H9 (cell line): ENCODE results near the gene CBLN3. TPM values are rescaled to one million over a fixed set of nuclear protein-coding genes. Genes with fewer than 3 reads are reported as not detected.

Experiments used
- DNase-seq: peaks from one replicate; pipeline ENCODE4 v3.0.0-alpha.2; 2017
- H2AFZ ChIP-seq: one replicate; pipeline ENCODE4 v1.6.1; 2013; ENCODE audit warnings: mild to moderate bottlenecking, low read length, control low read depth, moderate library complexity
- H2AK5ac ChIP-seq: 2 replicates; pipeline ENCODE4 v1.6.1; 2013; ENCODE audit warnings: low read length, control low read depth, mixed read lengths; ENCODE audit not compliant: insufficient read length
- H2BK120ac ChIP-seq: one replicate; pipeline ENCODE4 v1.6.1; 2013; ENCODE audit warnings: low read depth, mild to moderate bottlenecking, low read length, control low read depth, inconsistent platforms; ENCODE audit not compliant: poor library complexity, severe bottlenecking
- H2BK12ac ChIP-seq: 2 replicates; pipeline ENCODE4 v1.6.1; 2013; ENCODE audit warnings: low read length, control low read depth, mixed read lengths, low read depth; ENCODE audit not compliant: insufficient read length
- H2BK15ac ChIP-seq: 2 replicates; pipeline ENCODE4 v1.6.1; 2013; ENCODE audit warnings: low read depth, low read length, control low read depth
- H2BK20ac ChIP-seq: one replicate; pipeline ENCODE4 v1.6.1; 2013; ENCODE audit warnings: low read depth, mild to moderate bottlenecking, low read length, control low read depth, inconsistent platforms; ENCODE audit not compliant: poor library complexity, severe bottlenecking
- H2BK5ac ChIP-seq: 2 replicates; pipeline ENCODE4 v1.6.1; 2013; ENCODE audit warnings: low read length, control low read depth, mixed read lengths; ENCODE audit not compliant: insufficient read length
- H3K14ac ChIP-seq: 2 replicates; pipeline ENCODE4 v1.6.1; 2013; ENCODE audit warnings: low read length, control low read depth; ENCODE audit not compliant: insufficient read depth
- H3K18ac ChIP-seq: 2 replicates; pipeline ENCODE4 v1.6.1; 2013; ENCODE audit warnings: low read depth, mild to moderate bottlenecking, mixed read lengths, low read length, control low read depth; ENCODE audit not compliant: insufficient read length
- H3K23ac ChIP-seq: 2 replicates; pipeline ENCODE4 v1.6.1; 2013; ENCODE audit warnings: low read length, control low read depth, mixed read lengths, low read depth; ENCODE audit not compliant: insufficient read length
- H3K23me2 ChIP-seq: 2 replicates; pipeline ENCODE4 v1.6.1; 2013; ENCODE audit warnings: low read depth, mild to moderate bottlenecking, mixed read lengths, low read length, control low read depth; ENCODE audit not compliant: insufficient read length, poor library complexity, severe bottlenecking
- H3K27ac ChIP-seq: 2 replicates; pipeline ENCODE4 v1.5.1; 2013; ENCODE audit warnings: low read length, control low read depth, mixed read lengths, low read depth; ENCODE audit not compliant: insufficient read length
- H3K27me3 ChIP-seq: 2 replicates; pipeline ENCODE4 v1.6.1; 2013; ENCODE audit warnings: low read length, control low read depth, inconsistent platforms; ENCODE audit not compliant: insufficient read depth
- H3K4ac ChIP-seq: 2 replicates; pipeline ENCODE4 v1.6.1; 2013; ENCODE audit warnings: low read depth, mild to moderate bottlenecking, control low read depth, inconsistent platforms, low read length, moderate library complexity
- H3K4me1 ChIP-seq: 2 replicates; pipeline ENCODE4 v1.6.1; 2013; ENCODE audit warnings: low read length, control low read depth, inconsistent platforms; ENCODE audit not compliant: insufficient read depth
- H3K4me2 ChIP-seq: 2 replicates; pipeline ENCODE4 v1.6.1; 2013; ENCODE audit warnings: low read length, control low read depth, mixed read lengths; ENCODE audit not compliant: insufficient read length, insufficient read depth
- H3K56ac ChIP-seq: 2 replicates; pipeline ENCODE4 v1.6.1; 2013; ENCODE audit warnings: low read depth, mild to moderate bottlenecking, mixed read lengths, low read length, control low read depth; ENCODE audit not compliant: insufficient read length
- H3K79me1 ChIP-seq: 2 replicates; pipeline ENCODE4 v1.6.1; 2013; ENCODE audit warnings: low read depth, mild to moderate bottlenecking, moderate library complexity, low read length, control low read depth, inconsistent platforms; ENCODE audit not compliant: insufficient read depth, poor library complexity, severe bottlenecking
- H3K79me2 ChIP-seq: 2 replicates; pipeline ENCODE4 v1.6.1; 2013; ENCODE audit warnings: low read length, control low read depth, inconsistent platforms; ENCODE audit not compliant: insufficient read depth
- H3K9ac ChIP-seq: 2 replicates; pipeline ENCODE4 v1.6.1; 2013; ENCODE audit warnings: low read length, control low read depth, mixed read lengths; ENCODE audit not compliant: insufficient read length; ENCODE audit errors: extremely low read depth
- H3K9me3 ChIP-seq: one replicate; pipeline ENCODE4 v1.6.1; 2013; ENCODE audit warnings: low read depth, low read length, inconsistent platforms; ENCODE audit not compliant: control insufficient read depth
- H3T11ph ChIP-seq: one replicate; pipeline ENCODE4 v1.6.1; 2013; ENCODE audit warnings: mild to moderate bottlenecking, low read length, control low read depth, inconsistent platforms
- H4K20me1 ChIP-seq: one replicate; pipeline ENCODE4 v1.6.1; 2013; ENCODE audit not compliant: control insufficient read depth, insufficient read length, insufficient read depth
- H4K5ac ChIP-seq: 2 replicates; pipeline ENCODE4 v1.6.1; 2013; ENCODE audit warnings: low read depth, mild to moderate bottlenecking, mixed read lengths, low read length, control low read depth; ENCODE audit not compliant: insufficient read length
- H4K8ac ChIP-seq: replicated peaks from 2 replicates; pipeline ENCODE4 v1.6.1; 2013; ENCODE audit warnings: low read length, control low read depth, mixed read lengths, low read depth; ENCODE audit not compliant: insufficient read length
- H4K91ac ChIP-seq: 2 replicates; pipeline ENCODE4 v1.6.1; 2013; ENCODE audit warnings: low read depth, mild to moderate bottlenecking, moderate library complexity, mixed read lengths, low read length, control low read depth; ENCODE audit not compliant: insufficient read length
- H3K27ac Mint-ChIP-seq, 3 experiments: 2 replicates in 2 of 3; 3 replicates in 1 of 3; pipeline ENCODE4 v1.8.0; 2020 to 2021; ENCODE audit warnings: mixed read lengths in 3 of 3, mild to moderate bottlenecking in 1 of 3, moderate library complexity in 1 of 3
- H3K27me3 Mint-ChIP-seq: 2 replicates; pipeline ENCODE4 v1.8.0; 2021; ENCODE audit warnings: low read depth, mild to moderate bottlenecking, moderate library complexity, mixed read lengths
- H3K36me3 Mint-ChIP-seq, 3 experiments: 2 replicates in 2 of 3; 3 replicates in 1 of 3; pipeline ENCODE4 v1.8.0; 2020 to 2021; ENCODE audit warnings: low read depth in 3 of 3, mixed read lengths in 3 of 3; ENCODE audit not compliant: insufficient read depth in 1 of 3
- H3K4me1 Mint-ChIP-seq, 2 experiments: 2 replicates each; pipeline ENCODE4 v1.8.0; 2020; ENCODE audit warnings: mixed read lengths in 2 of 2
- H3K4me3 Mint-ChIP-seq, 2 experiments: 2 replicates in 1 of 2; 3 replicates in 1 of 2; pipeline ENCODE4 v1.8.0; 2020 to 2021; ENCODE audit warnings: mild to moderate bottlenecking in 2 of 2, mixed read lengths in 2 of 2, moderate library complexity in 1 of 2
- H3K9me3 Mint-ChIP-seq, 2 experiments: 2 replicates in 1 of 2; 3 replicates in 1 of 2; pipeline ENCODE4 v1.8.0; 2020; ENCODE audit warnings: mild to moderate bottlenecking in 2 of 2, mixed read lengths in 2 of 2, moderate library complexity in 1 of 2
- CTCF ChIP-seq: fragments of 200-600 bp; sonication (generic); conservative IDR thresholded peaks from 3 replicates; pipeline ENCODE4 v1.8.0; 2021; ENCODE audit warnings: antibody characterized with exemption, mild to moderate bottlenecking
- WGBS: extraction: QIAGEN DNeasy Blood & Tissue Kit; methylation state at CpG from one replicate; pipeline ENCODE4 v1.1.7; 2013; ENCODE audit warnings: missing lambda C conversion rate, low lambda C conversion rate, mixed read lengths; ENCODE audit not compliant: insufficient read length; ENCODE audit errors: extremely low coverage; 5-methylcytosine and 5-hydroxymethylcytosine counted together
- total RNA-seq: library from RNA; stranded (reverse); gene quantifications from 2 replicates; pipeline ENCODE4 v1.2.1, GENCODE V29; 2021

Gene CBLN3
- total RNA-seq, 1 experiment from 2014 or later = 0.39 TPM

- H3K4me3 Mint-ChIP-seq = no peak overlapping the region
- Histone ChIP-seq H3K18ac (no peak overlapping the region), H3K79me2 (no peaks in the 10 kb centered on the region; the same call in 1 of the 2 replicates)
Measured at GRCh38 chr14:24387009-24387345, 42.5 kb downstream of the CBLN3 start.

More at GRCh38 chr14:24387009-24387345, 42.5 kb downstream of the CBLN3 start:
- Histone ChIP-seq H4K20me1 (no peaks in the 10 kb centered on the region), H4K91ac (no peak overlapping the region), H3K23me2 (no peaks in the 10 kb centered on the region), H3K4me1 (no peaks in the 10 kb centered on the region), H2AK5ac (no peak overlapping the region), H3K56ac (no peak overlapping the region), H2AFZ (no peak overlapping the region), H3T11ph (no peak overlapping the region), H3K9me3 (no peaks in the 10 kb centered on the region), H3K4ac (no peak overlapping the region), H3K23ac (no peak overlapping the region), H2BK12ac (no peak overlapping the region), H3K14ac (no peak overlapping the region), H3K79me1 (no peaks in the 10 kb centered on the region), H2BK120ac (no peak overlapping the region), H2BK5ac (no peak overlapping the region), H3K27me3 (no peaks in the 10 kb centered on the region), H4K5ac (no peak overlapping the region), H4K8ac (no peak overlapping the region), H3K4me2 (no peak overlapping the region), H2BK15ac (no peak overlapping the region), H2BK20ac (no peak overlapping the region), H3K9ac (no peak overlapping the region), H3K27ac (no peak overlapping the region)
- WGBS = no CpG with 5 or more reads among the region's 2 CpGs
- DNase-seq = no peak
- Mint-ChIP-seq H3K27me3 (peaks cover 6% of the 10 kb centered on the region), H3K27ac (no peak overlapping the region), H3K9me3 (no peaks in the 10 kb centered on the region), H3K4me1 (peaks cover 10% of the 10 kb centered on the region in 2 experiments), H3K36me3 (no peaks in the 10 kb centered on the region)
- TF ChIP-seq CTCF = no peak
